ENCODE measurements around the gene SPECC1L.

Gene SPECC1L

DNA sequence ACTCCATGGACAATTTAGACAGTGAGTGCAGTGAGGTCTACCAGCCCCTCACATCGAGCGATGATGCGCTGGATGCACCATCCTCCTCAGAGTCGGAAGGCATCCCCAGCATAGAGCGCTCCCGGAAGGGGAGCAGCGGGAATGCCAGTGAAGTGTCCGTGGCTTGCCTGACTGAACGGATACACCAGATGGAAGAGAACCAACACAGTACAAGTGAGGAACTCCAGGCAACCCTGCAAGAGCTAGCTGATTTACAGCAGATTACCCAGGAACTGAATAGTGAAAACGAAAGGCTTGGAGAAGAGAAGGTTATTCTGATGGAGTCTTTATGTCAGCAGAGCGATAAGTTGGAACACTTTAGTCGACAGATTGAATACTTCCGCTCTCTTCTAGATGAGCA lies 51.4 kb downstream of the SPECC1L start:
- Histone ChIP-seq H3K4me1 (ENCODE audit: insufficient read depth, low read length) (peaks cover 12% of the 10 kb centered on the region), H2AFZ (ENCODE audit: low read depth, low read length) (no peak overlapping the region), H3K27me3 (ENCODE audit: insufficient read depth, low read length, poor library complexity) (no peaks in the 10 kb centered on the region), H4K20me1 (ENCODE audit: insufficient read depth, low read length) (0 out of 2 replicates have a peak, but pooled peaks cover 3% of the 10 kb centered on the region), H3K27ac (ENCODE audit: low read length) (no peak overlapping the region), H3K79me2 (ENCODE audit: insufficient read depth, low read length) (peaks cover 6% of the 10 kb centered on the region), H3K36me3 (ENCODE audit: insufficient read depth, low read length) (peaks cover 77% of the 10 kb centered on the region), H3K4me2 (ENCODE audit: insufficient read depth, low read length) (no peak overlapping the region), H3K4me3 (ENCODE audit: low read depth in 1 of 2, low read length in 2 of 2) (no peak overlapping the region), H3K9me3 (ENCODE audit: insufficient read depth, low read length, severe bottlenecking) (no peaks in the 10 kb centered on the region), H3K9ac (ENCODE audit: low read depth, low read length) (no peak overlapping the region)
- DNase-seq (no peak), ATAC-seq (ENCODE audit: insufficient read depth, low read depth) (no peak)
- TF ChIP-seq EZH2 (IDR thresholded peaks at IDR 0.05; ENCODE audit: borderline replicate concordance, low read depth, low read length, severe bottlenecking) = no peak
- TF ChIP-seq, protein P1, sequence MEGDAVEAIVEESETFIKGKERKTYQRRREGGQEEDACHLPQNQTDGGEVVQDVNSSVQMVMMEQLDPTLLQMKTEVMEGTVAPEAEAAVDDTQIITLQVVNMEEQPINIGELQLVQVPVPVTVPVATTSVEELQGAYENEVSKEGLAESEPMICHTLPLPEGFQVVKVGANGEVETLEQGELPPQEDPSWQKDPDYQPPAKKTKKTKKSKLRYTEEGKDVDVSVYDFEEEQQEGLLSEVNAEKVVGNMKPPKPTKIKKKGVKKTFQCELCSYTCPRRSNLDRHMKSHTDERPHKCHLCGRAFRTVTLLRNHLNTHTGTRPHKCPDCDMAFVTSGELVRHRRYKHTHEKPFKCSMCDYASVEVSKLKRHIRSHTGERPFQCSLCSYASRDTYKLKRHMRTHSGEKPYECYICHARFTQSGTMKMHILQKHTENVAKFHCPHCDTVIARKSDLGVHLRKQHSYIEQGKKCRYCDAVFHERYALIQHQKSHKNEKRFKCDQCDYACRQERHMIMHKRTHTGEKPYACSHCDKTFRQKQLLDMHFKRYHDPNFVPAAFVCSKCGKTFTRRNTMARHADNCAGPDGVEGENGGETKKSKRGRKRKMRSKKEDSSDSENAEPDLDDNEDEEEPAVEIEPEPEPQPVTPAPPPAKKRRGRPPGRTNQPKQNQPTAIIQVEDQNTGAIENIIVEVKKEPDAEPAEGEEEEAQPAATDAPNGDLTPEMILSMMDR (IDR thresholded peaks at IDR 0.05; ENCODE audit: borderline replicate concordance, extremely low read depth, low read length, poor library complexity, severe bottlenecking) = no peak

DNA sequence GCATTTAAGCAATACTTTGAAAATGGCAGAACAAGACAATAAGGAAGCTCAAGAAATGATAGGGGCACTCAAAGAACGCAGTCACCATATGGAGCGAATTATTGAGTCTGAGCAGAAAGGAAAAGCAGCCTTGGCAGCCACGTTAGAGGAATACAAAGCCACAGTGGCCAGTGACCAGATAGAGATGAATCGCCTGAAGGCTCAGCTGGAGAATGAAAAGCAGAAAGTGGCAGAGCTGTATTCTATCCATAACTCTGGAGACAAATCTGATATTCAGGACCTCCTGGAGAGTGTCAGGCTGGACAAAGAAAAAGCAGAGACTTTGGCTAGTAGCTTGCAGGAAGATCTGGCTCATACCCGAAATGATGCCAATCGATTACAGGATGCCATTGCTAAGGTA lies 51.9 kb downstream of the SPECC1L start:
- Histone ChIP-seq H2AFZ (ENCODE audit: low read depth, low read length) (no peak overlapping the region), H3K4me2 (ENCODE audit: insufficient read depth, low read length) (no peak overlapping the region), H3K9me3 (ENCODE audit: insufficient read depth, low read length, severe bottlenecking) (no peaks in the 10 kb centered on the region), H3K4me1 (ENCODE audit: insufficient read depth, low read length) (peaks cover 12% of the 10 kb centered on the region), H3K4me3 (ENCODE audit: low read depth in 1 of 2, low read length in 2 of 2) (no peak overlapping the region), H4K20me1 (ENCODE audit: insufficient read depth, low read length) (0 out of 2 replicates have a peak, but pooled peaks cover 3% of the 10 kb centered on the region), H3K36me3 (ENCODE audit: insufficient read depth, low read length) (peaks cover 82% of the 10 kb centered on the region), H3K79me2 (ENCODE audit: insufficient read depth, low read length) (peaks cover 7% of the 10 kb centered on the region), H3K9ac (ENCODE audit: low read depth, low read length) (no peak overlapping the region), H3K27me3 (ENCODE audit: insufficient read depth, low read length, poor library complexity) (no peaks in the 10 kb centered on the region), H3K27ac (ENCODE audit: low read length) (no peak overlapping the region)
- DNase-seq = no peak
- no peak for TF ChIP-seq EZH2 (IDR thresholded peaks at IDR 0.05; ENCODE audit: borderline replicate concordance, low read depth, low read length, severe bottlenecking)
- TF ChIP-seq, protein P1 (IDR thresholded peaks at IDR 0.05; ENCODE audit: borderline replicate concordance, extremely low read depth, low read length, poor library complexity, severe bottlenecking) = no peak
- no peak for ATAC-seq (ENCODE audit: insufficient read depth, low read depth)

DNA sequence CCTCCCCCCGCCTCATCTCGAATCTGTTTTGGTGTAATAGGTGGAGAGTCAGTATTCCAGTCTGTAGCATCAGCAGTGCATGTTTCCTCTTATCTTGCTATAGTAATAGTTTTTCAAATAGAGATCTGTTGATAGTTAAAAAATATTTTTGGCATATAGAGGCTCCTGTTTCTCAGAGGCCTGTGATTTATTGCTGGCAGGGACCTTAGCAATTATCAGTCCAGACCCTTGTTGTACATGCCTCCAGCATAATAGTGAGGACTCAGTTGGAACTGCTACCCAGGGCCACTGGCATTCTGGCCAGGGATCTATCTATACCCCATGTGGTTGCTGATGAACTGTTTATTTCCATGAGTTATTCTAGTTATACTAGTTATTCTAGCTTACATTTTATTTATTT lies 52.6 kb downstream of the SPECC1L start:
- Histone ChIP-seq H3K4me3 (ENCODE audit: low read depth in 1 of 2, low read length in 2 of 2) (no peak overlapping the region), H3K79me2 (ENCODE audit: insufficient read depth, low read length) (peaks cover 10% of the 10 kb centered on the region), H3K4me2 (ENCODE audit: insufficient read depth, low read length) (no peak overlapping the region), H3K27ac (ENCODE audit: low read length) (no peak overlapping the region), H3K9me3 (ENCODE audit: insufficient read depth, low read length, severe bottlenecking) (no peaks in the 10 kb centered on the region), H2AFZ (ENCODE audit: low read depth, low read length) (no peak overlapping the region), H3K27me3 (ENCODE audit: insufficient read depth, low read length, poor library complexity) (no peaks in the 10 kb centered on the region), H3K9ac (ENCODE audit: low read depth, low read length) (no peak overlapping the region), H3K36me3 (ENCODE audit: insufficient read depth, low read length) (peaks cover 88% of the 10 kb centered on the region), H3K4me1 (ENCODE audit: insufficient read depth, low read length) (peaks cover 12% of the 10 kb centered on the region), H4K20me1 (ENCODE audit: insufficient read depth, low read length) (0 out of 2 replicates have a peak, but pooled peaks cover 3% of the 10 kb centered on the region)
- DNase-seq (no peak), ATAC-seq (ENCODE audit: insufficient read depth, low read depth) (no peak)
- TF ChIP-seq, protein P1 (IDR thresholded peaks at IDR 0.05; ENCODE audit: borderline replicate concordance, extremely low read depth, low read length, poor library complexity, severe bottlenecking) = no peak
- TF ChIP-seq EZH2 (IDR thresholded peaks at IDR 0.05; ENCODE audit: borderline replicate concordance, low read depth, low read length, severe bottlenecking) = no peak

DNA sequence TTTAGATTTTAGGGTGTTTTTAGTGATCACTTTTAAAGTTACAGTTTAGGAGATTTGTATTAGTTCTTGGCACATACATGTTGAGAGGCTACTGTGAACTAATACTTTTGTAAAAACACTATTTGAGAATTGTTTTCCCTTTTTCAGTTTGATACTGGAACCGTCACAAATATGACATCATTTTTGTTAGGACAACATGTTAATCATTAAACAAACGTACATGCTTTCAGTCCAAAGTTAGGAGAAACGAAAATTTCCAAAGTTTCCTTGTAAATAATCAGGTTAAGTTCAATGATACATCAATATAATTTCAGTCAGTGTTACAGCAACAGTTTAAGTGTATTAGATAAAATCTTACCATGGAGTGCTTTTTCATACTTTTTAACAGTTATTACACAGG lies 53.1 kb downstream of the SPECC1L start:
- no peak for TF ChIP-seq EZH2 (IDR thresholded peaks at IDR 0.05; ENCODE audit: borderline replicate concordance, low read depth, low read length, severe bottlenecking)
- TF ChIP-seq, protein P1 (IDR thresholded peaks at IDR 0.05; ENCODE audit: borderline replicate concordance, extremely low read depth, low read length, poor library complexity, severe bottlenecking) = no peak
- Histone ChIP-seq H3K4me2 (ENCODE audit: insufficient read depth, low read length) (no peak overlapping the region), H3K79me2 (ENCODE audit: insufficient read depth, low read length) (peaks cover 10% of the 10 kb centered on the region), H3K4me1 (ENCODE audit: insufficient read depth, low read length) (peaks cover 12% of the 10 kb centered on the region), H3K36me3 (ENCODE audit: insufficient read depth, low read length) (peaks cover 87% of the 10 kb centered on the region), H3K27ac (ENCODE audit: low read length) (no peak overlapping the region), H3K9ac (ENCODE audit: low read depth, low read length) (no peak overlapping the region), H3K4me3 (ENCODE audit: low read depth in 1 of 2, low read length in 2 of 2) (no peak overlapping the region), H2AFZ (ENCODE audit: low read depth, low read length) (no peak overlapping the region), H4K20me1 (ENCODE audit: insufficient read depth, low read length) (0 out of 2 replicates have a peak, but pooled peaks cover 3% of the 10 kb centered on the region), H3K27me3 (ENCODE audit: insufficient read depth, low read length, poor library complexity) (no peaks in the 10 kb centered on the region), H3K9me3 (ENCODE audit: insufficient read depth, low read length, severe bottlenecking) (no peaks in the 10 kb centered on the region)
- ATAC-seq (ENCODE audit: insufficient read depth, low read depth) = no peak
- no peak for DNase-seq
